ENCODE results near the gene TGFBR1. TPM values are rescaled to one million over a fixed set of nuclear protein-coding genes. Genes with fewer than 3 reads are reported as not detected.
A peak's percentile ranks its signal among the peaks of the same experiment; 100 is the strongest.

TGFBR1 gene
- total and polyA plus RNA-seq, 2 donors (not counting 3 experiments of a cell fraction or from before 2014, with no cell fraction given): 5.8 to 18.6 TPM

DNA sequence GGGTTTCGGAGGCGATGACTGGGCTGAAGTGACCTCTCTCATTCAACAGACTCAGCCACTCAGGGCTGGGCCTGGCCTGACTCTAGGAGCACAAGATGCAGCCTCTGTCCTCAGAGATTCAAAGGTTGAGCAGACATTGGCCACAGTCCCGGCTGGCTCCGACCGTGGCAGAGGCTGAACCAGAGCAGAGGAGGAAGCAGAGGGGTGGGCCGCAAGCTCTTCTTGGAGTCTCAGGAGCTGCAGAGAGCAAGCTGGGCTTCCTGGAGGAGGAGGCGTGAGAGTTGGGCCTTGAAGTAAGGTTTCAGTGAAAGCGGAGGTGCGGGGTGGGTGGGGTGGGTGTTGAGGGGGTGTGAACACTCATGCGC is 79.2 kb downstream of the TGFBR1 start:
- no peak for FAIRE-seq
- no peaks in the 10 kb centered on the region for H3K79me2 ChIP-seq (ENCODE audit: control insufficient read depth, insufficient read depth, low read length)
- no peaks in the 10 kb centered on the region for H3K9me3 ChIP-seq (replicated peaks; ENCODE audit: control insufficient read depth, insufficient read depth, low read length)
- H3K4me1 ChIP-seq (ENCODE audit: control insufficient read depth, extremely low read depth, insufficient read depth, low read length): peaks cover 10% of the 10 kb centered on the region
- ChIA-PET CTCF (interaction anchor here (0.6 to 3.5 kb wide), 46 partner anchors 8 to 1418 kb away, joined by 3 to 30 read pairs (median 4); partner anchors contain the start of genes ALG2, NR4A3, SEC61B and TGFBR1), POLR2A (interaction anchor here (1.3 to 2.0 kb wide), 2 partner anchors 38 to 637 kb away, joined by 3 to 13 read pairs; partner anchors contain the start of genes ALG2, NR4A3 and SEC61B)
- H3K27ac ChIP-seq (ENCODE audit: insufficient read depth, low read depth, low read length): peak overlapping the region; percentile 88
- TF ChIP-seq MYC (IDR thresholded peaks at IDR 0.05; ENCODE audit: low read depth, low read length): no peak
- TF ChIP-seq POLR2AphosphoS5 (IDR thresholded peaks at IDR 0.05; ENCODE audit: insufficient read depth, low read depth, low read length): no peak
- TF ChIP-seq JUN (IDR thresholded peaks at IDR 0.05; ENCODE audit: borderline replicate concordance, insufficient read depth, insufficient read length, low read depth): no peak
- TF ChIP-seq, protein P1, sequence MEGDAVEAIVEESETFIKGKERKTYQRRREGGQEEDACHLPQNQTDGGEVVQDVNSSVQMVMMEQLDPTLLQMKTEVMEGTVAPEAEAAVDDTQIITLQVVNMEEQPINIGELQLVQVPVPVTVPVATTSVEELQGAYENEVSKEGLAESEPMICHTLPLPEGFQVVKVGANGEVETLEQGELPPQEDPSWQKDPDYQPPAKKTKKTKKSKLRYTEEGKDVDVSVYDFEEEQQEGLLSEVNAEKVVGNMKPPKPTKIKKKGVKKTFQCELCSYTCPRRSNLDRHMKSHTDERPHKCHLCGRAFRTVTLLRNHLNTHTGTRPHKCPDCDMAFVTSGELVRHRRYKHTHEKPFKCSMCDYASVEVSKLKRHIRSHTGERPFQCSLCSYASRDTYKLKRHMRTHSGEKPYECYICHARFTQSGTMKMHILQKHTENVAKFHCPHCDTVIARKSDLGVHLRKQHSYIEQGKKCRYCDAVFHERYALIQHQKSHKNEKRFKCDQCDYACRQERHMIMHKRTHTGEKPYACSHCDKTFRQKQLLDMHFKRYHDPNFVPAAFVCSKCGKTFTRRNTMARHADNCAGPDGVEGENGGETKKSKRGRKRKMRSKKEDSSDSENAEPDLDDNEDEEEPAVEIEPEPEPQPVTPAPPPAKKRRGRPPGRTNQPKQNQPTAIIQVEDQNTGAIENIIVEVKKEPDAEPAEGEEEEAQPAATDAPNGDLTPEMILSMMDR (IDR thresholded peaks at IDR 0.05; ENCODE audit: extremely low read depth in 1 of 2, insufficient read depth in 1 of 2, low read depth in 1 of 2, low read length in 2 of 2): no peak
- TF ChIP-seq, protein P2, sequence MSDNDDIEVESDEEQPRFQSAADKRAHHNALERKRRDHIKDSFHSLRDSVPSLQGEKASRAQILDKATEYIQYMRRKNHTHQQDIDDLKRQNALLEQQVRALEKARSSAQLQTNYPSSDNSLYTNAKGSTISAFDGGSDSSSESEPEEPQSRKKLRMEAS (IDR thresholded peaks at IDR 0.05; ENCODE audit: insufficient read depth, insufficient read length): no peak
- TF ChIP-seq FOS (IDR thresholded peaks at IDR 0.05; ENCODE audit: borderline replicate concordance, insufficient read depth, low read length): no peak
- TF ChIP-seq GATA2 (IDR thresholded peaks at IDR 0.05; ENCODE audit: insufficient read depth, insufficient read length, low read depth, low read length): no peak
- no peak for TF ChIP-seq EZH2 (IDR thresholded peaks at IDR 0.05; ENCODE audit: borderline replicate concordance, low read depth, low read length, severe bottlenecking)
- no peak for TF ChIP-seq POLR2A (IDR thresholded peaks at IDR 0.05; ENCODE audit: low read depth, low read length)
- no peak overlapping the region for H3K4me2 ChIP-seq (ENCODE audit: insufficient read depth, low read length)
- H2AFZ ChIP-seq (ENCODE audit: low read depth, low read length): peak overlapping the region; percentile 81
- no peak for DNase-seq (ENCODE audit: low read depth, low spot score)
- H3K9ac ChIP-seq (replicated peaks; ENCODE audit: extremely low read depth, insufficient read depth, low read length): peak overlapping the region; percentile 62
- no TSS peak for BruUV-seq (replicated peaks)
- no peak overlapping the region for H3K4me3 ChIP-seq (replicated peaks in 1 of 3; ENCODE audit: insufficient read depth in 1 of 3, low read depth in 1 of 3, low read length in 3 of 3)
- no peaks in the 10 kb centered on the region for H3K9me1 ChIP-seq (replicated peaks; ENCODE audit: control insufficient read depth, extremely low read depth, insufficient read depth, low read length)
- dilution Hi-C loops (cut with MboI; ENCODE audit: extremely low pct_ligation_motif_present, low sequenced_read_pairs): no loop called here
- intact Hi-C loops (cut with micrococcal nuclease): loop anchor here (1.0 to 5.0 kb wide), 13 partner anchors 21 to 1411 kb away; partner anchors contain the start of genes ERP44, INVS, NR4A3 and SEC61B
- H3K27me3 ChIP-seq (ENCODE audit: control insufficient read depth in 2 of 2, insufficient read depth in 2 of 2, low read length in 2 of 2): peaks cover 3% of the 10 kb centered on the region in 2 experiments
- no peaks in the 10 kb centered on the region for H4K20me1 ChIP-seq (replicated peaks; ENCODE audit: control insufficient read depth, extremely low read depth, insufficient read depth, low read length)
- no peaks in the 10 kb centered on the region for H3K36me3 ChIP-seq (ENCODE audit: control insufficient read depth in 2 of 2, extremely low read depth in 1 of 2, insufficient read depth in 2 of 2, low read length in 2 of 2)
